ENCODE measurements around the gene STK39. TPM values are rescaled to one million over a fixed set of nuclear protein-coding genes. Genes with fewer than 3 reads are reported as not detected.

Gene STK39
- total RNA-seq, 4 donors from 2014 or later, result 35.3 to 58.0 (median 47.0) TPM

- H3K36me3 ChIP-seq, result peaks cover 0 to 23% of the 10 kb centered on the region in 2 donors
- no peak overlapping the region for H3K4me3 ChIP-seq
- H3K9me3 ChIP-seq, result no peaks in the 10 kb centered on the region
- ATAC-seq, result no peak
- H3K4me1 ChIP-seq, result peaks cover 7 to 33% (median 8%) of the 10 kb centered on the region in 3 donors
- TF ChIP-seq CTCF (IDR thresholded peaks at IDR 0.05) (no peak), EP300 (IDR thresholded peaks at IDR 0.05) (no peak), POLR2AphosphoS5 (IDR thresholded peaks at IDR 0.05) (no peak), POLR2A (IDR thresholded peaks at IDR 0.05) (no peak)
- no peak overlapping the region for H3K27ac ChIP-seq
- no peaks in the 10 kb centered on the region for H3K27me3 ChIP-seq
- 92 to 97% methylated on average over 8 to 9 of the region's 9 CpGs for WGBS, 2 donors (ENCODE audit: low coverage in 1 of 2)
Observed at GRCh38 chr2:167963899-167964649, 283.3 kb downstream of the STK39 start.

GRCh38 chr2:167962436-167963226 is 284.8 kb downstream of the STK39 start:
- no peak overlapping the region for H3K4me3 ChIP-seq
- H3K27me3 ChIP-seq, result no peaks in the 10 kb centered on the region
- peaks cover 0 to 23% of the 10 kb centered on the region in 2 donors for H3K36me3 ChIP-seq
- no peak for ATAC-seq
- H3K9me3 ChIP-seq, result no peaks in the 10 kb centered on the region
- H3K4me1 ChIP-seq, result peaks cover 4 to 19% (median 8%) of the 10 kb centered on the region in 3 donors
- H3K27ac ChIP-seq, result no peak overlapping the region
- WGBS, 2 donors (ENCODE audit: low coverage in 1 of 2), result 62 to 91% methylated on average over 6 to 7 of the region's 10 CpGs
- TF ChIP-seq EP300 (IDR thresholded peaks at IDR 0.05) (no peak), CTCF (IDR thresholded peaks at IDR 0.05) (no peak), POLR2A (IDR thresholded peaks at IDR 0.05) (no peak)

GRCh38 chr2:167961536-167962048 is 285.8 kb downstream of the STK39 start:
- H3K9me3 ChIP-seq, result no peaks in the 10 kb centered on the region
- no peaks in the 10 kb centered on the region for H3K27me3 ChIP-seq
- ATAC-seq, result no peak
- WGBS, 2 donors (ENCODE audit: low coverage in 1 of 2), result 100% methylated on average over 3 of the region's 3 CpGs; no CpG with 5 or more reads in 1 of the 2 donors
- no peak overlapping the region for H3K4me3 ChIP-seq
- H3K27ac ChIP-seq, result no peak overlapping the region
- peaks cover 2 to 9% (median 2%) of the 10 kb centered on the region in 3 donors for H3K4me1 ChIP-seq
- TF ChIP-seq CTCF (IDR thresholded peaks at IDR 0.05) (no peak), EP300 (IDR thresholded peaks at IDR 0.05) (no peak), POLR2AphosphoS5 (IDR thresholded peaks at IDR 0.05) (no peak), POLR2A (IDR thresholded peaks at IDR 0.05) (no peak)
- peaks cover 0 to 23% of the 10 kb centered on the region in 2 donors for H3K36me3 ChIP-seq

GRCh38 chr2:167960089-167960747 is 287.2 kb downstream of the STK39 start:
- H3K27me3 ChIP-seq, result no peaks in the 10 kb centered on the region
- no peak for TF ChIP-seq EP300 (IDR thresholded peaks at IDR 0.05)
- no peak for TF ChIP-seq CTCF (IDR thresholded peaks at IDR 0.05)
- TF ChIP-seq POLR2A (IDR thresholded peaks at IDR 0.05), result no peak
- TF ChIP-seq POLR2AphosphoS5 (IDR thresholded peaks at IDR 0.05), result no peak
- no peak overlapping the region for H3K27ac ChIP-seq
- peaks cover 0 to 4% (median 0%) of the 10 kb centered on the region in 3 donors for H3K4me1 ChIP-seq
- no peak overlapping the region for H3K4me3 ChIP-seq
- H3K36me3 ChIP-seq, result peaks cover 0 to 23% of the 10 kb centered on the region in 2 donors
- H3K9me3 ChIP-seq, result no peaks in the 10 kb centered on the region
- WGBS, 2 donors (ENCODE audit: low coverage in 1 of 2), result 72 to 75% methylated on average over 6 to 9 of the region's 9 CpGs
- ATAC-seq, result no peak
